GM12874 (cell line): Measurements from ENCODE around the gene DLL4.

Source experiments
- CTCF ChIP-seq: IDR thresholded peaks from 2 replicates; pipeline ENCODE4 v1.5.1; 2011; ENCODE audit warnings: low read depth, mild to moderate bottlenecking, control low read depth, low read length, moderate library complexity; ENCODE audit not compliant: insufficient read depth

DLL4 gene

GRCh38 chr15:40928821-40929659 is at the start of gene DLL4:
DLL4 (plus strand) TSS chr15:40929340; CDS start chr15:40929669, 329 bp downstream.
- 0 out of 2 replicates have a peak, but pooled peaks have one; percentile 11 for TF ChIP-seq CTCF

GRCh38 chr15:40879609-40880008 is 49.5 kb upstream of the DLL4 start:
- no peak for TF ChIP-seq CTCF

GRCh38 chr15:40881351-40881750 is 47.8 kb upstream of the DLL4 start:
- no peak for TF ChIP-seq CTCF

- no peak for TF ChIP-seq CTCF
These were observed 42.6 kb upstream of the DLL4 start for GRCh38 chr15:40886586-40886985.

- no peak for TF ChIP-seq CTCF
These were observed 40.0 kb upstream of the DLL4 start for GRCh38 chr15:40889112-40889511.

- TF ChIP-seq CTCF = no peak
These were observed 38.0 kb upstream of the DLL4 start for GRCh38 chr15:40891138-40891537.

GRCh38 chr15:40891810-40892446 is 37.2 kb upstream of the DLL4 start:
- peak; percentile 74 for TF ChIP-seq CTCF
